Loucy (cell line): ENCODE measurements around the gene PYGB.

Experiments
- CTCF ChIP-seq: fragments of 200-600 bp; sonication (generic); conservative IDR thresholded peaks from 2 replicates; pipeline ENCODE4 v1.5.1; 2014; ENCODE audit warnings: mild to moderate bottlenecking, antibody characterized with exemption, low read length
- EZH2phosphoT487 ChIP-seq: fragments of 200-600 bp; IDR thresholded peaks from 2 replicates; pipeline ENCODE4 v1.6.1; 2018; ENCODE audit warnings: antibody characterized with exemption, mild to moderate bottlenecking, moderate library complexity, borderline replicate concordance

- TF ChIP-seq CTCF (no peak), EZH2phosphoT487 (no peak)
These were observed 39.8 kb upstream of the PYGB start for GRCh38 chr20:25207960-25208534.
